IMR-90 (cell line): Measurements from ENCODE around the gene NADK. TPM values are rescaled to one million over a fixed set of nuclear protein-coding genes. Genes with fewer than 3 reads are reported as not detected.
"Not testable (repeated sequence)": the region's sequence is repeated elsewhere in the genome, so short reads cannot be mapped to it uniquely, and the experiment has no call there.

Experiments used
- ATAC-seq: fragments of 200-7000 bp; cut with Tn5 transposase; 2 replicates; pipeline ENCODE4 v1.9.1; 2020; ENCODE audit warnings: low read depth, mild to moderate bottlenecking, moderate library complexity
- BruUV-seq: library from RNA; stranded (reverse); fragments of 400-500 nt; replicated peaks from 2 replicates; lab custom pipeline; 2021; lab: Mats Ljungman, UMichigan
- CTCF ChIA-PET: fragments of 300-600 bp; formaldehyde crosslinking; extraction: SDS; loops from one replicate; lab custom pipeline; 2021; ENCODE audit warnings: antibody characterized with exemption; lab: Yijun Ruan, JAX
- POLR2A ChIA-PET: fragments of 300-600 bp; sonication (Branson Sonifier 250); formaldehyde crosslinking; loops from one replicate; lab custom pipeline; 2022; ENCODE audit warnings: antibody characterized with exemption; ENCODE audit not compliant: unreplicated experiment; lab: Charles Lee
- DNase-seq: peaks from one replicate; pipeline ENCODE4 v3.0.0; 2013
- H2AFZ ChIP-seq: replicated peaks from 2 replicates; pipeline ENCODE3; 2013; ENCODE audit warnings: low read length, mild to moderate bottlenecking; ENCODE audit not compliant: poor library complexity
- H2AK5ac ChIP-seq: 2 replicates; pipeline ENCODE4 v1.6.1; 2013; ENCODE audit warnings: low read depth, low read length, inconsistent platforms
- H2AK9ac ChIP-seq: replicated peaks from 2 replicates; pipeline ENCODE3; 2013; ENCODE audit warnings: mild to moderate bottlenecking, low read depth, low read length, moderate library complexity; ENCODE audit not compliant: poor library complexity
- H2BK120ac ChIP-seq: 2 replicates; pipeline ENCODE4 v1.6.1; 2013; ENCODE audit warnings: low read depth, low read length, inconsistent platforms
- H2BK15ac ChIP-seq: 3 replicates; pipeline ENCODE4 v1.6.1; 2013; ENCODE audit warnings: low read depth, low read length, inconsistent platforms
- H2BK20ac ChIP-seq: 2 replicates; pipeline ENCODE4 v1.6.1; 2013; ENCODE audit warnings: low read depth, mild to moderate bottlenecking, inconsistent platforms, low read length, moderate library complexity
- H2BK5ac ChIP-seq: 2 replicates; pipeline ENCODE4 v1.6.1; 2013; ENCODE audit warnings: mild to moderate bottlenecking, low read depth, low read length, inconsistent platforms; ENCODE audit not compliant: poor library complexity, severe bottlenecking
- H3K14ac ChIP-seq: replicated peaks from 2 replicates; pipeline ENCODE4 v1.6.1; 2013; ENCODE audit warnings: low read depth, low read length, inconsistent platforms
- H3K18ac ChIP-seq: 2 replicates; pipeline ENCODE4 v1.6.1; 2013; ENCODE audit warnings: low read depth, low read length, control low read depth
- H3K23ac ChIP-seq: 2 replicates; pipeline ENCODE4 v1.6.1; 2013; ENCODE audit warnings: low read depth, low read length, inconsistent platforms
- H3K27ac ChIP-seq: 2 replicates; pipeline ENCODE4 v1.5.1; 2013; ENCODE audit warnings: mild to moderate bottlenecking, control low read depth, low read length; ENCODE audit not compliant: insufficient read depth
- H3K27me3 ChIP-seq: 2 replicates; pipeline ENCODE4 v1.6.1; 2013; ENCODE audit warnings: low read length; ENCODE audit not compliant: control insufficient read depth, insufficient read depth
- H3K36me3 ChIP-seq: 2 replicates; pipeline ENCODE4 v1.6.1; 2013; ENCODE audit warnings: low read length, mixed read lengths; ENCODE audit not compliant: control insufficient read depth, insufficient read depth
- H3K4ac ChIP-seq: 2 replicates; pipeline ENCODE4 v1.6.1; 2013; ENCODE audit warnings: low read depth, low read length, inconsistent platforms
- H3K4me1 ChIP-seq: 2 replicates; pipeline ENCODE4 v1.6.1; 2013; ENCODE audit warnings: low read length, mixed read lengths; ENCODE audit not compliant: control insufficient read depth, insufficient read depth
- H3K4me2 ChIP-seq: 2 replicates; pipeline ENCODE4 v1.6.1; 2013; ENCODE audit warnings: low read depth, mild to moderate bottlenecking, control low read depth, low read length, moderate library complexity
- H3K4me3 ChIP-seq: 2 replicates; pipeline ENCODE4 v1.5.1; 2013; ENCODE audit warnings: low read depth, mild to moderate bottlenecking, control low read depth, low read length, moderate library complexity; ENCODE audit not compliant: insufficient read depth
- H3K56ac ChIP-seq: 2 replicates; pipeline ENCODE4 v1.6.1; 2013; ENCODE audit warnings: low read length, inconsistent platforms; ENCODE audit not compliant: insufficient read depth; ENCODE audit errors: extremely low read depth
- H3K79me1 ChIP-seq, 2 experiments: 2 replicates each; pipeline ENCODE4 v1.6.1; 2013; ENCODE audit warnings: low read length in 2 of 2, inconsistent platforms in 1 of 2, low read depth in 1 of 2
- H3K9ac ChIP-seq: 2 replicates; pipeline ENCODE4 v1.6.1; 2013; ENCODE audit warnings: low read depth, low read length, control low read depth
- H3K9me1 ChIP-seq: 2 replicates; pipeline ENCODE4 v1.6.1; 2013; ENCODE audit warnings: low read length, inconsistent platforms; ENCODE audit not compliant: insufficient read depth
- H3K9me3 ChIP-seq: 2 replicates; pipeline ENCODE4 v1.6.1; 2013; ENCODE audit warnings: low read length; ENCODE audit not compliant: control insufficient read depth, insufficient read depth
- H4K20me1 ChIP-seq: 2 replicates; pipeline ENCODE4 v1.6.1; 2013; ENCODE audit warnings: low read length, inconsistent platforms; ENCODE audit not compliant: insufficient read depth
- H4K5ac ChIP-seq: 2 replicates; pipeline ENCODE4 v1.6.1; 2013; ENCODE audit warnings: mild to moderate bottlenecking, low read depth, low read length, control low read depth
- H4K8ac ChIP-seq, 2 experiments: 2 replicates each; pipeline ENCODE4 v1.6.1; 2013; ENCODE audit warnings: low read depth in 2 of 2, low read length in 2 of 2, control low read depth in 1 of 2, inconsistent platforms in 1 of 2
- H4K91ac ChIP-seq: 2 replicates; pipeline ENCODE4 v1.6.1; 2013; ENCODE audit warnings: low read depth, low read length, inconsistent platforms; ENCODE audit not compliant: insufficient read depth
- CEBPB ChIP-seq: IDR thresholded peaks from 2 replicates; pipeline ENCODE4 v1.6.1; 2012; ENCODE audit warnings: low read depth, low read length, improper control_type of control experiment
- FOS ChIP-seq: fragments of 150-350 bp; IDR thresholded peaks from 2 replicates; pipeline ENCODE4 v1.6.1; 2016; ENCODE audit warnings: low read depth, low read length
- NFE2L2 ChIP-seq: fragments of 150-350 bp; IDR thresholded peaks from 2 replicates; pipeline ENCODE4 v1.6.1; 2016; ENCODE audit warnings: low read depth, mild to moderate bottlenecking, low read length
- WGBS, 2 experiments: methylation state at CpG; one replicate each; pipeline versions ENCODE4 v1.1.5 to v1.1.7; 2013; ENCODE audit warnings: missing lambda C conversion rate in 2 of 2; ENCODE audit not compliant: insufficient read length in 1 of 2; ENCODE audit errors: extremely low coverage in 2 of 2; 5-methylcytosine and 5-hydroxymethylcytosine counted together
- dilution Hi-C: fragments of 300-500 bp; cut with HindIII; formaldehyde crosslinking; loops from one replicate; pipeline ENCODE4 v1.14.3; 2018; ENCODE audit warnings: low sequenced_read_pairs; ENCODE audit not compliant: unreplicated experiment
- in situ Hi-C: fragments of 300-500 bp; cut with MboI; formaldehyde crosslinking; loops from 3 replicates; pipeline ENCODE4 v1.14.3; 2019; ENCODE audit warnings: low sequenced_read_pairs, inconsistent platforms, mixed read lengths
- intact Hi-C: fragments of 100-400 bp; cut with micrococcal nuclease; formaldehyde crosslinking; loops from 2 replicates; pipeline ENCODE4 v1.10.0; 2022
- polyA plus RNA-seq, 3 experiments: library from polyadenylated mRNA; depleted of rRNA; stranded (reverse); fragments of >200 nt; gene quantifications; 2 replicates each; pipeline ENCODE4 v1.2.3, GENCODE V29; 2012; ENCODE audit warnings: low replicate concordance in 1 of 3
- total RNA-seq: library from RNA; depleted of rRNA; stranded (reverse); fragments of >200 nt; gene quantifications from 2 replicates; pipeline ENCODE4 v1.2.3, GENCODE V29; 2012

The NADK gene
- total and polyA plus RNA-seq, 2 of the 4 experiments (the other 2 are of a cell fraction) = 12.5 to 56.1 TPM

- H2BK20ac ChIP-seq, H4K20me1 ChIP-seq, CTCF ChIA-PET, H2AK9ac ChIP-seq, H3K27me3 ChIP-seq, BruUV-seq, H2AK5ac ChIP-seq, H3K4me2 ChIP-seq, intact Hi-C loops, dilution Hi-C loops, H2BK120ac ChIP-seq, POLR2A ChIA-PET, H3K4me3 ChIP-seq, H2AFZ ChIP-seq, H4K8ac ChIP-seq, H3K18ac ChIP-seq, H3K36me3 ChIP-seq, H3K9me1 ChIP-seq, H3K4ac ChIP-seq, H3K9me3 ChIP-seq, H3K14ac ChIP-seq, H2BK15ac ChIP-seq, H3K9ac ChIP-seq, H3K56ac ChIP-seq, H3K23ac ChIP-seq, H3K4me1 ChIP-seq, H4K5ac ChIP-seq, H3K79me1 ChIP-seq, H4K91ac ChIP-seq: not testable (repeated sequence)
- Histone ChIP-seq H2BK5ac (peak overlapping the region; percentile 39), H3K27ac (peak overlapping the region; percentile 71; the same call in 1 of the 2 replicates)
- peak; percentile 94 for DNase-seq
- ATAC-seq = peak; percentile 59
- TF ChIP-seq FOS (peak; percentile 61; the same call in 1 of the 2 replicates), CEBPB (peak; percentile 92), NFE2L2 (peak; percentile 20; the same call in 1 of the 2 replicates)
- in situ Hi-C loops = loop anchor here (5.0 kb wide), 1 partner anchor 54 kb away; no protein-coding TSS in a partner anchor
- WGBS, 2 experiments = no CpG with 5 or more reads among the region's 12 CpGs
These were observed 37.3 kb downstream of the NADK start for GRCh38 chr1:1741013-1741412.

- H3K18ac ChIP-seq, H3K4me1 ChIP-seq, ATAC-seq, H3K14ac ChIP-seq, DNase-seq, CTCF ChIA-PET, H4K91ac ChIP-seq, H3K27ac ChIP-seq, H3K9me1 ChIP-seq, H3K9ac ChIP-seq, H3K23ac ChIP-seq, in situ Hi-C loops, H2BK20ac ChIP-seq, dilution Hi-C loops, H2AK5ac ChIP-seq, H3K4me2 ChIP-seq, H2AK9ac ChIP-seq, BruUV-seq, POLR2A ChIA-PET, H2AFZ ChIP-seq, H2BK15ac ChIP-seq, H4K20me1 ChIP-seq, H4K5ac ChIP-seq, H3K9me3 ChIP-seq, H4K8ac ChIP-seq, intact Hi-C loops, H3K79me1 ChIP-seq, H3K56ac ChIP-seq, H3K27me3 ChIP-seq, H2BK120ac ChIP-seq, H3K4me3 ChIP-seq, H3K4ac ChIP-seq, H2BK5ac ChIP-seq: not testable (repeated sequence)
- H3K36me3 ChIP-seq = peaks cover 12% of the 10 kb centered on the region; the same call in 1 of the 2 replicates
- no CpG with 5 or more reads among the region's 22 CpGs for WGBS, 2 experiments
These were observed 39.4 kb downstream of the NADK start for GRCh38 chr1:1738799-1739337.
